Measurements from ENCODE around the gene CD274. TPM values are rescaled to one million over a fixed set of nuclear protein-coding genes. Genes with fewer than 3 reads are reported as not detected.
A peak's percentile ranks its signal among the peaks of the same experiment; 100 is the strongest.
"Not testable (repeated sequence)": the region's sequence is repeated elsewhere in the genome, so short reads cannot be mapped to it uniquely, and the experiment has no call there.

The CD274 gene
- total RNA-seq, 1 donor from 2014 or later: 16.5 TPM

DNA sequence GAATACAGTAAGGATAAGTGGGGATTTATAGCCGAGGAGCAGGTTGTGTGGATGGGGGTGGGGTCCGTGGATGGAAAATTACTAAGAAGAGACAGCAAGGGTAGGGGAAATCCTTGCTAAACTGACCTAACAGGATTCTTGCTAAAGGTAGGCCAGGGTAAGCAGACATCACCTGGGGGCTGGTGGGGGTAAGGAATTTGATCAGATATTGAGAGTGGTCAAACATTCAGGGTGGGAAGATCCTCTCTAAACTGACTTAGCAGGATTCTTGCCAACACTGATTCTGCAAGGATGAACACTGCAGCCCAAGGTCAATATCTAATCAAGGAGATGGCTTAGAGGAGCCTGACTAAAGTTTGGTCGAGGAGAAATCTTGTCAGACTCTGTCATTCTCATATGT is 9.9 kb upstream of the CD274 start:
- Histone ChIP-seq H3K27ac (no peak overlapping the region), H3K4me3 (no peak overlapping the region)
- intact Hi-C loops (cut with DNase I): no loop called here

DNA sequence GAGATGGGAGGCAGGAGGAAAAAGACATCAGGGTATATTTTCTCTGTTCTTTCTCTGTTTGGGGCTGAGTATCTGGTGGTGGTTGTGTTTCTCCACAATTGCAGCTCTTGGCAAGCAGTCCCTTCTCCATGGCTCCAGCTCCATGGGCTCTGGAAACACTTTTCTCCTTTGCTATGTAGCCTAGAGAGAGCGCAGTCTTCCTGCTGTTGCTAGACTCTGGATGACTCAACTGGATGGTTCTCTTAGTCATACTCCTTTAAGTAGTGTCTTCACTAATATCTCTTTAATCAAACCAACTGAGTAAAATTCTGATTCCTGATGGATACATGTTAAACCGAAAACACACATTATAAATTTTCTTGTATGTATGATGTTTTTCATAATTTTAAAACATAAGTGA is 9.3 kb upstream of the CD274 start:
- DNase-seq: no peak
- peaks cover 22% of the 10 kb centered on the region for H3K4me1 ChIP-seq
- no peaks in the 10 kb centered on the region for H3K36me3 ChIP-seq
- TF ChIP-seq, protein P1, sequence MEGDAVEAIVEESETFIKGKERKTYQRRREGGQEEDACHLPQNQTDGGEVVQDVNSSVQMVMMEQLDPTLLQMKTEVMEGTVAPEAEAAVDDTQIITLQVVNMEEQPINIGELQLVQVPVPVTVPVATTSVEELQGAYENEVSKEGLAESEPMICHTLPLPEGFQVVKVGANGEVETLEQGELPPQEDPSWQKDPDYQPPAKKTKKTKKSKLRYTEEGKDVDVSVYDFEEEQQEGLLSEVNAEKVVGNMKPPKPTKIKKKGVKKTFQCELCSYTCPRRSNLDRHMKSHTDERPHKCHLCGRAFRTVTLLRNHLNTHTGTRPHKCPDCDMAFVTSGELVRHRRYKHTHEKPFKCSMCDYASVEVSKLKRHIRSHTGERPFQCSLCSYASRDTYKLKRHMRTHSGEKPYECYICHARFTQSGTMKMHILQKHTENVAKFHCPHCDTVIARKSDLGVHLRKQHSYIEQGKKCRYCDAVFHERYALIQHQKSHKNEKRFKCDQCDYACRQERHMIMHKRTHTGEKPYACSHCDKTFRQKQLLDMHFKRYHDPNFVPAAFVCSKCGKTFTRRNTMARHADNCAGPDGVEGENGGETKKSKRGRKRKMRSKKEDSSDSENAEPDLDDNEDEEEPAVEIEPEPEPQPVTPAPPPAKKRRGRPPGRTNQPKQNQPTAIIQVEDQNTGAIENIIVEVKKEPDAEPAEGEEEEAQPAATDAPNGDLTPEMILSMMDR (IDR thresholded peaks at IDR 0.05): no peak
- ATAC-seq: no peak
- H3K27ac ChIP-seq: no peak overlapping the region
- no peaks in the 10 kb centered on the region for H3K27me3 ChIP-seq (ENCODE audit: low read depth)
- no peak overlapping the region for H3K4me3 ChIP-seq
- intact Hi-C loops (cut with DNase I): no loop called here
- no peaks in the 10 kb centered on the region for H3K9me3 ChIP-seq

More for the DNA sequence above, 9.9 kb upstream of the CD274 start:
- Histone ChIP-seq H3K27me3 (ENCODE audit: low read depth) (no peaks in the 10 kb centered on the region), H3K9me3 (no peaks in the 10 kb centered on the region), H3K36me3 (peaks cover 4% of the 10 kb centered on the region), H3K4me1 (peaks cover 24% of the 10 kb centered on the region)
- DNase-seq (no peak), ATAC-seq (no peak)
- TF ChIP-seq, protein P1 (IDR thresholded peaks at IDR 0.05): no peak

DNA sequence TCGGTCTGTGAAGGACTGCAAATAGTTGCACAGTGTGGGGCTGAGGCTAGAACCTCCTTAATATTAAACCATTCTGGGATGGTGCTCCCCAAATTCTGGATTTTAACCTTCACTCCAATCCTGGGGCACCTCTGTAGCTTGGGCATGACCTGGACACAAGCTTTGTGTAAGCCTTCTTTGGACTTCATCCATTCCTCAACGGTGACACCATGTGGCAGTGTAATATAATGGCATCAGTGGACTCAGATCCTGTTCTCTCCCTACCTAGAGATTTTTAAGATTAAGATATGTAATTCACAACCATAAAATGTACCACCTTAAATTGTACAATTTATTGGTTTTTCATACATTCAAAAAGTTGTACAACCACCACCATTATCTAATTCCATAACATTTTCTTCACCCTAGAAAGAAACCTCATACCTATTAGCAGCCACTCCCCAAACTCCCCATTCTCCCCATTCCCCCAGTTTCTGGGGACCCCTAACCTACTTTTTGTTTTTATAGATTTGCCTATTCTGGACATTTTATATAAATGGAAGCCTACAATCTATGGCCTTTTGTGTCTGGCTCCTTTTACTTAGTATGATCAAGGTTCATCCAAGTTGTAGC is 7.8 kb upstream of the CD274 start:
- DNase-seq: no peak
- no peak overlapping the region for H3K27ac ChIP-seq
- no peaks in the 10 kb centered on the region for H3K36me3 ChIP-seq
- intact Hi-C loops (cut with DNase I): no loop called here
- ATAC-seq: peak; percentile 41 to 42
- H3K4me3 ChIP-seq: no peak overlapping the region
- H3K27me3 ChIP-seq (ENCODE audit: low read depth): no peaks in the 10 kb centered on the region
- H3K9me3 ChIP-seq: no peaks in the 10 kb centered on the region
- TF ChIP-seq, protein P1 (IDR thresholded peaks at IDR 0.05): peak; percentile 61
- peaks cover 10% of the 10 kb centered on the region for H3K4me1 ChIP-seq

DNA sequence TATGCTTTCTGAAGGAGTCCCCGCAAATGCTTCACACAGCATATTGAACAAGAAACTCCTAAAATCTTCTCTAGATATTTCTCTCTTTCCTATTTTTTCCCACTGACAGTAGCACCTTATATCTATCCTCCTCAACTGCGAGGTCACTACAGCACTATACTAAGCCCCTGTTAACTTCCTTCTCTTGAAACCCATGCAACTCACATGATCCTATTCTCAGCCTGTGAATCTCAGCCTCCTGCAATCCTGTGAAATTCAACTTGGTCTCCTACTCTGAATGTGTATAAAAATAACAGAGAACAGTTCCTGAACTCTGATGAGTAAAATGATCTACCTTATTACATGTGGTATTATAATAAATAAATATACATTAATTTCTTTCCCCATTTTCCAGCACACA is 6.5 kb upstream of the CD274 start:
- Histone ChIP-seq H3K9me3 (no peaks in the 10 kb centered on the region), H3K27ac (no peak overlapping the region), H3K4me1 (peaks cover 3% of the 10 kb centered on the region), H3K36me3 (no peaks in the 10 kb centered on the region), H3K27me3 (ENCODE audit: low read depth) (no peaks in the 10 kb centered on the region), H3K4me3 (no peak overlapping the region)
- no peak for DNase-seq
- intact Hi-C loops (cut with DNase I): no loop called here
- TF ChIP-seq, protein P1 (IDR thresholded peaks at IDR 0.05): no peak
- no peak for ATAC-seq

DNA sequence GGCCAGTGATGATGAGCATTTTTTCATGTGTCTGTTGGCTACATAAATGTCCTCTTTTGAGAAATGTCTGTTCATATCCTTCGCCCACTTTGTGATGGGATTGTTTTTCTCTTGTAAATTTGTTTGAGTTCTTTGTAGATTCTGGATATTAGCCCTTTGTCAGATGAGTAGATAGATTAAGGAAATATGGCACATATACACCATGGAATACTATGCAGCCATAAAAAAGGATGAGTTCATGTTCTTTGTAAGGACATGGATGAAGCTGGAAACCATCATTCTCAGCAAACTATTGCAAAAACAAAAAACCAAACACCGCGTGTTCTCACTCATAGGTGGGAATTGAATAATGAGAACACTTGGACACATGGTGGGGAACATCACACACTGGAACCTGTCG is 5.2 kb upstream of the CD274 start:
- H3K36me3 ChIP-seq; H3K9me3 ChIP-seq; DNase-seq; H3K27me3 ChIP-seq (ENCODE audit: low read depth); H3K4me3 ChIP-seq; H3K27ac ChIP-seq; ATAC-seq; intact Hi-C loops (cut with DNase I): not testable (repeated sequence)
- peaks cover 12% of the 10 kb centered on the region for H3K4me1 ChIP-seq

DNA sequence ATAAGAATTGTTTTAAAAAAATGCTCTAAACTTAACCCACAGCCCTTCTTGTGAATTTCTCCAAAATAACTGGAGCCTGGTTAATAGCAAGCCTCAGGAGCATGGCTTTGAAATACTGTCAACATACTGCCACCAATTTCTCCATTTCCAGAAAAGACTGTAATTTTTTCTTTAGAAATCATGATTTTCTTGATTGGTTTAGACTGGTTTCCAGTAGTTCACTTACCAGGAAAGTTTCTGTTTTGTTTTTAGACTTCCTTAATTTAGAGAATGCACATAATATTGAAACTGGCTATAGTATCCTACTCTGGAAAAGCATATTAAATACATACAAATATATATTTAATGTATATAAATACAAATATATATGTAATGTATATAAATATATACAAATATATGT is 4.5 kb upstream of the CD274 start:
- intact Hi-C loops (cut with DNase I): no loop called here
- H3K9me3 ChIP-seq: no peaks in the 10 kb centered on the region
- DNase-seq (no peak), ATAC-seq (no peak)
- TF ChIP-seq, protein P1 (IDR thresholded peaks at IDR 0.05): no peak
- no peaks in the 10 kb centered on the region for H3K36me3 ChIP-seq
- no peaks in the 10 kb centered on the region for H3K27me3 ChIP-seq (ENCODE audit: low read depth)
- peaks cover 16% of the 10 kb centered on the region for H3K4me1 ChIP-seq
- no peak overlapping the region for H3K27ac ChIP-seq
- no peak overlapping the region for H3K4me3 ChIP-seq
